GM19468 (cell line): ENCODE data around the gene CNOT8.
"Not testable (repeated sequence)": the region's sequence is repeated elsewhere in the genome, so short reads cannot be mapped to it uniquely, and the experiment has no call there.

Source experiments
- ATAC-seq: cut with Tn5 transposase; IDR thresholded peaks from one replicate; pipeline ENCODE4 v1.9.1; 2021; ENCODE audit warnings: mild to moderate bottlenecking, moderate library complexity, moderate number of reproducible peaks; ENCODE audit not compliant: unreplicated experiment; ENCODE audit errors: extremely low read depth

Gene CNOT8

GRCh38 chr5:154858297-154858971 lies at the start of gene CNOT8:
Gene CNOT8 (plus strand): TSS chr5:154858627. CDS start chr5:154863279, 4,652 bp downstream.
- ATAC-seq: peak; percentile 59

GRCh38 chr5:154811239-154811638 lies 47.2 kb upstream of the CNOT8 start:
- no peak for ATAC-seq

DNA sequence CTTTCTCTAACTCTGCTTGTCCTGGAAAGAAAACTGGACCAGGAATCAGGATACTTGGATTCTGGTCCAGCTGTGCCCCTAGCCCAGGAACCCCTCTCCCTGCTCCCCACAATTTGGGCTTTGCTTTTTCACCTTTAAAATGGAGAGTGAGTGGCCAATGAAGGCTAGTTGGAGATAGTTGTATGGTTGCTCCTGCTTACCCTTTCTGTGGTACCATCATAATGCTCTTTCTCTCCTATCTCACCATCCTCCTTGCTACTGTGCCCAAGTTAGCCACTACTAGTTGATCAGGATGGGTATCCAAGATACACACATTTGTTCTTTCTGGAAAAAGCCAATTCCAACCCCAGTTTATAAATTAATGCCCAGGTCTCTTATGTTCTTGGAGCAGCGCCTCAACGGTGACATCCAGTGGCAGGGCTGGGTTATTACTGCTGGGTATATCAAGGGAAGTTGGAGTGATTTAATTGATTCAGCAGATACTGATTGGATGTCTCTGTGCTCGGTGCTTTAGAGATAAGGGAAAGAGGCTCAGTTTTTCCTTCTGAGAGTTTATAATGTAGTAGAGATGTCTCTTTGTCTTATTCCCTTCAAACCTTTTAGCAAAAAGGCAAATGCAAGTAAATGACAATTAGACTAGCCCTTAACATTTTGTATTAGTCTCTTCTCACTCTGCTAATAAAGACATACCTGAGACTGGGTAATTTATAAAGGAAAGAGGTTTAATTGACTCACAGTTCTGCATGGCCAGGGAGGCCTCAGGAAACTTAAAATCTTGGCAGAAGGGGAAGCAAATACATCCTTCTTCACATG lies 46.6 kb upstream of the CNOT8 start:
- ATAC-seq: no peak

DNA sequence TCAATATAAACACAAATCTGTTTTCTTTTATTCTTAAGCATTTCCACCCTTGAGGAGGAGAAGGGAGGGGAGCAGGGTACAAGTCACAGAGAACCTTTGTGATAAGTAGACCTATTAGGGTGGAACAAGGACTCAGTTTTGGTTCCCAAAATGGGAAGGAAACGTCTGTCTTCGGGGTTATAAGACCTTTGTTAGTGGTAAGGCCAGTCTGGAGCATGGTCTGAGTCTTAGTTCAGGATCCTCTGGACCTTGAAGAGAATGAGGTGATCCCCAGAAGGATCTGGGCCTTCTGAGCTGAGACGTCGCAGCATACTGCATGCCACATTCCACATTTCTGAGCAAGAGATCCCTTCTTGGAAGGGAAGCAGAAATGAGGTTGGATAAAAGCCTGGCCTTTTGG lies 45.3 kb upstream of the CNOT8 start:
- ATAC-seq: no peak

DNA sequence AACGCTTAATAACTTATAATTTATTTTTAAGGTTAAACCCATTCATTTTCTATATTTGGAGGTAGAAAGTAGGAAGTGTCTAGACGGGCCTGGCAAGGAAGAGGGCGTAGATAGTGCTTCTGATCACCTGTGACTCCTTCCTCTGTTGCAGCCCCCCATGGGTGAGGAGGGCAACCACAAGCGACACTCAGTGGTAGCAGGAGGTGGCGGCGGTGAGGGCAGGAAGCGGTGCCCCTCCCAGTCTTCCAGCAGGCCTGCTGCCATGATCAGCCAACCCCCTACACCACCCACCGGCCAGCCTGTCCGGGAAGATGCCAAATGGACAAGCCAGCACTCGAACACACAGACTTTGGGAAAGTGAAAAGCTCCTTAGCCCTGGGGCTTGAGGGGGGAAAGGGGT lies 44.7 kb upstream of the CNOT8 start:
- ATAC-seq: no peak

- ATAC-seq: no peak
These were observed 43.4 kb upstream of the CNOT8 start for GRCh38 chr5:154815025-154815424.

DNA sequence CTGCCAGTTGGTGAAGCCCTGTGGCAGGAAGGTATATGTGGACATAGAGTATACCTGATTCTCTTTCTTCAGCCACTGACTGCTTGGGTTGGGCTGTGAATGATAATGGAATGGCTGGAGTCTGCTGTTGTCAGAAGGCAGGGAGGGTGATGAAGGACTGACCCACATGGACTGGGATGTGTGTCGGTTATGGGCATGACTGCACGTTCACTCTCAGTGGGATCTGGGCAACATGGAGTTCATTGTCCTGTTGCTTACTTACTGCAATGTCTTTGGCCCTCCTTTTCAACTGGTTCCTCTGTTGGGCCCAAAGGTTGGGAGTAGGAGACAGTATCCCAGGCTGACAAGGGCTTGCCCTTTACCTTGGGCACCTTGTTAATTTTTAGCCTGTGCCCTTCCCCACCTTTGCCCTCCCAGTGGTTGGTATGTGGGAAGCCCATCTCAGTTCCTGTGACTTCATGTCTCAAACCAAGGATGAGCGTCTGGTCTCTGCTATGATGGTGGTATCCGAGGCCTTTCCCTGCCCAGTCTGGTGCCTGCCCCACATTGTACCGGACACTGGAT lies 42.7 kb upstream of the CNOT8 start:
- ATAC-seq: no peak

GRCh38 chr5:154816891-154817492 lies 41.4 kb upstream of the CNOT8 start:
- ATAC-seq: no peak

GRCh38 chr5:154817815-154818214 lies 40.6 kb upstream of the CNOT8 start:
- ATAC-seq: no peak

- ATAC-seq: no peak
These were observed 39.8 kb upstream of the CNOT8 start for GRCh38 chr5:154818471-154819116.

DNA sequence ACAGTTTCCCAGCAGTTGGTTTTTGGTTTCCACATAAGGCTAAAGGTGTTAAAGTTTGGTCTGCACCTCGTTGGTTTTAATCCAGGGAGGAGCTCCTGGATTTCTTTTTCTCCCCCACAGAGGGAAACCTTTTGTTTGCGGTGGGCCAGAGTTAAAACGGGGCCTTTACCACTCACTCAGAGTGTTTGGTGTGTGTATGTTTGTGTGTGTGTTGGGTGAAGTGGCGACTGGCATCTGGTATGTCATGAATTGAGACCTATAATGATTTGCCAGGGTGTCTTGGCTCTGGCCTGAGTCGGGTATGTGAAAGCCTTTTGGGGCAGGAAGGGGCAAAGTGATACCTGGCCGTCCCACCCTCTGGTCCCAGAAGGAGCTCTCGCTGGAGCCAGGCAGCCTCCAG lies 38.9 kb upstream of the CNOT8 start:
- ATAC-seq: no peak

GRCh38 chr5:154820383-154820782 lies 38.0 kb upstream of the CNOT8 start:
- no peak for ATAC-seq

DNA sequence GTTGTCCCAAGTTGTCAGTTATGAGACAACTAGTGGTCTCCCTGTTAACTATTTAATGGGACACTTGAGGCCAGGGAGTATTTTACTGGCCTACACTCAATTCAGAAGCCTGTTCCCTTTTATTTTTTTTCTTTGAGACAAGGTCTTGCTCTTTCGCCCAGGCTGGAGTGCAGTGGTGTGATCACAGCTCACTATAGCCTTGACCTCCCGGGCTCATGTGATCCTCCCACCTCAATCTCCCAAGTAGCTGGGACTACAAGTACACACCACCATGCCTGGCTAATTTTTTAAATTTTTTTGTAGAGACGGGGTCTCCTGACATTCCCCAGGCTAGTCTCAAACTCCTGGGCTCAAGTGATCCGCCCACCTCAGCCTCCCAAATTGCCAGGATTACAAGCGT lies 35.5 kb upstream of the CNOT8 start:
- ATAC-seq: not testable (repeated sequence)

DNA sequence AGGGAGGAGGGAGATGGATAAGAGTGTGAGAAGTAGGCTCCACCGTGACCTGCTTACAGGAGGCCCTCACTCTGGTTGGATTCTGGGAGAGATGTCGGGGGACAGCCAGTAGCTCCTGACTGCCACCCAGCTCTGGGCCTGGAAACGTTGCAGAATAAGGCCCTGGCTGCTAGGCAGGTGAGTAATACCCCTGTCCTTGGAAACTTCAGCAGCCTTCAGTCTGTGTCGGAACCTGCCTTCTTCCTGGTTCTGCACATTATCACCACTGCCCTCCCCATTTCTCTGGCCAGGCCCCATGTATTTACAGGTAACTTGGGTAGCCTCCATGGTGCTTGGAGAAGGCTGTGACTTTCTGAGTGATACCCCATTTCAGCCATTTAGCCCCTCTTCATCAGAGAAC lies 34.8 kb upstream of the CNOT8 start:
- no peak for ATAC-seq

DNA sequence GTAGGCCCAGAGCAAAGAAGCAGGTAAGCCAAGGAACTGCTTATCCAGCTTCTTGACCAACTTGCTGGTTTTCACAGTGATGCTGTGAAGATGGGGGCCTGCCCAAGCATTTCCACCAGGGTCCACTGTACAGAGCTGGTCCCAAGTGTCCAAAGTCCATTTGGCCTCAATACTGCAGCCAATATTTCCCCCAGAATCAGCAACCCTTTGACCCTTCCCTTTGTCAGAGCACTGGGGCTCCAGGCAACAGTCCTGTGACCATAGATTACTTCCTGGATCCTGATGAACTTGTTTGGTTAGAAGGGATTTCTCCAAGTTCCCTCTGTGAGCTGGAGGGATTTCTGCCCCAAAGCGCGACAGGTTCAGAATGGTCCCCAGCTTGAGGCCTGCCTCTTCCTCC lies 34.4 kb upstream of the CNOT8 start:
- no peak for ATAC-seq

- no peak for ATAC-seq
These were observed 29.2 kb upstream of the CNOT8 start for GRCh38 chr5:154829181-154829588.

DNA sequence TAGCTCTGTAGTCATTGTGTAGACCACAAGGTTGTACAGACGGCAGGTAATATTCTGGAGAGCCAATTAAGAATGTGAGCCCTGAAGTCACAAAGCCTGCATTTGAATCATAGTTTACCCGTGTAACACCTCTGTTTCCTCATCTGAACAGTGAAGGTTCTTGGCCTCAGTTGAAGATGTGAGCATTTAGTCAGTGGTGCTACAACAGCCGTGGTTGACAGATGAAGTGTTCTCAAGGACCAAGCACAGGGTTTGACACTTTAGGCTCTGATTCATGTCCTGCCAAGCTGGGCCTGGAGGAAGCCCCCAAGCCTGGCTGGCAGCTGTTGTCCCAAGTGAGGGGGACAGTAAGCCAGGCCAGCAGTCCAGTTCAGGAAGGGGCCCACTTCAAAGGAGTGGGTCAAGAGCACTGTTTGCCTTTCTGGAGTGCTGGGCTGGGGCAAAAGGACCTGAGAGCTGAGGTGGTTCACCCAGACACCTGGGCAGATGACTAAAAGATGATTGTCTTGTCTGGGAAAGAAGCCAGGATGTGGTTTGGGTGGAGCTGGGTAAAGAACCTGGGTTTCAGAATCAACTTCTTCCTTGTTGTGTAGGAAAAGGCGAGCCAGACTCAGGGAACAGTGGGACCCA lies 28.7 kb upstream of the CNOT8 start:
- no peak for ATAC-seq

DNA sequence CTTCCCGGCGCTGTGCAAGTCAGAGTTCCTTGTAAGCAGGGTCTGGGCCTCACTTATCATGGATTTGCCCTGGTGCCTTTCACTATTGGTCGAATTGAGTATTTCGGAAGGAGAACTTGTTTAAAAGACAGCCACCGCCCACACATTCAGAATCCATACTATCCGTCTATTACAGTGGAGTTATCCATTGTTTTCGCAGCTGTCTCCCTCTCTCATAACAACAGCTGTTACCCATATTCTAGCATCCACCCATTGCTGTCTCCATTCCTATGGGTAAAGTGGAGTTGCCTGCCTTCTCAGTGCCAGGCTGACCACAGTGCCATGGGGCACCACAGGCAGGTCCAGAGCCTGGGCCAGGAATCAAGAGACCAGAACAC lies 28.2 kb upstream of the CNOT8 start:
- ATAC-seq: no peak

- no peak for ATAC-seq
These were observed 27.8 kb upstream of the CNOT8 start for GRCh38 chr5:154830596-154830995.

- no peak for ATAC-seq
These were observed 27.0 kb upstream of the CNOT8 start for GRCh38 chr5:154831451-154831850.
